Measurements from ENCODE around the gene SLC34A1.
A peak's percentile ranks its signal among the peaks of the same experiment; 100 is the strongest.

The SLC34A1 gene

DNA sequence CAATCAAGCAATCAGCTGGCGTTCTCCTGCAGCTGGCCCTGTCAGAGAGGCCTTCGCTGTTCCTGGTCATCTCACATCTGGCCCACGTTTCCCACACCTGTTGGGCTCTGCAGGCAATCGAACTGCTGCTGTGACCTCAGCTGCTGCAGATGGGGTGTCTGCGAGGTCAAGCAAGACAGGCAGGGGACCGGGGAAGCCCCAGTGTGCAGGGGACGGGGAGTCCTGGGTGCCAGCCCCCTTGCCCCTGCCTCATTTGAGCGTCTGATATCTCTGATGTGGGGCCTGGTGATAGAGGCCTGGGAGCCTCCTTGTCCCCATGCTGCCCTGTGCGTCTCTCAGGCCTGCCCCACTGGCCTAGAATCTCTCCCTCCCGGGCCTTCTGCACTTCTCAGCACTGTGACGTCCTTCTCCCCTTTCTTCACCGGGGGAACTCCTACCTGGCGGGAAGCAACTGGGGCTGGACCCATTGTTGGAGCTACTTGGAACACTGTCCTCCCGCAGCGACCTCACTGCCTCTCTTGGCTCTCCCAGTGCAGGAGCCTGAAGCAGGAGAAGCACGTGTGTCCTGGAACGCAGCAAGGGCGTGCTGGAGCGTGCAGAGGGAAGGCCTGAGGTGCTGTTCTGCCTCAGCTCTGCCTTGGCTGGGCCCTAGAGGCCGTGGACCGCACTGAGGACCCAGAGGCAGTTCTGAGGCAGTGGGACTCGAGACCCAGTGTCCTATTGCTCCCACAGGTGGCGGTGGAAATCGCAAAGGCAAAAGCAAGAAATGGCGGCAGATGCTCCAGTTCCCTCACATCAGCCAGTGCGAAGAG lies 46.1 kb downstream of the SLC34A1 start:
- peaks cover 65% of the 10 kb centered on the region for H3K4me1 ChIP-seq (ENCODE audit: insufficient read depth, low read length)
- H3K27me3 ChIP-seq (ENCODE audit: insufficient read depth, low read length, poor library complexity): no peaks in the 10 kb centered on the region
- peak overlapping the region; percentile 100; the same call in 1 of the 2 replicates for H3K4me2 ChIP-seq (ENCODE audit: insufficient read depth, low read length)
- TF ChIP-seq EZH2 (IDR thresholded peaks at IDR 0.05; ENCODE audit: borderline replicate concordance, low read depth, low read length, severe bottlenecking) (no peak), CTCF (IDR thresholded peaks at IDR 0.05; ENCODE audit: borderline replicate concordance, extremely low read depth, low read length, poor library complexity, severe bottlenecking) (no peak)
- H2AFZ ChIP-seq (ENCODE audit: low read depth, low read length): no peak overlapping the region
- H3K27ac ChIP-seq (ENCODE audit: low read length): peak overlapping the region; percentile 78
- no peaks in the 10 kb centered on the region for H3K9me3 ChIP-seq (ENCODE audit: insufficient read depth, low read length, severe bottlenecking)
- peak overlapping the region; percentile 45 for H3K9ac ChIP-seq (ENCODE audit: low read depth, low read length)
- peaks cover 70% of the 10 kb centered on the region for H4K20me1 ChIP-seq (ENCODE audit: insufficient read depth, low read length)
- H3K4me3 ChIP-seq (ENCODE audit: low read depth in 1 of 2, low read length in 2 of 2): no peak overlapping the region
- H3K36me3 ChIP-seq (ENCODE audit: insufficient read depth, low read length): peaks cover 59% of the 10 kb centered on the region
- ATAC-seq (ENCODE audit: insufficient read depth, low read depth): no peak
- no peak for DNase-seq
- H3K79me2 ChIP-seq (ENCODE audit: insufficient read depth, low read length): peaks cover 45% of the 10 kb centered on the region

DNA sequence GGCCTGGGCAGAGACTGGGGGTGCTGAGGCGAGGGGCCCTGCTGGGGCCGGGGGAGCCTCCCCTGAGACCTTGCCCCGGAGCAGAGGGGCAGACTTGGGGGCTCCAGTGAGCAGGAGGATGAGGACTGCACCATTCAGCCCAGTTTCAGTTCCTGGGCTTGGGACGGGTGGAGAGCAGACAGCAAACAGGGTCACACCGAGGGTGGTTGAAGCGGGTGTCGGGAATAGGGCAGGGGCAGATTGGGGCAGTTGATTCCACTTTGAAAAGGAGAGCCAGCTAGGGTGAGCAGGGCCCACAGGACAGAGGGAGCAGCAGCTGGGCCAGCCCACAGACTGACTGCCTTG lies 46.7 kb downstream of the SLC34A1 start:
- Histone ChIP-seq H3K4me2 (ENCODE audit: insufficient read depth, low read length) (peak overlapping the region; percentile 49), H3K4me3 (ENCODE audit: low read depth in 1 of 2, low read length in 2 of 2) (no peak overlapping the region), H3K9me3 (ENCODE audit: insufficient read depth, low read length, severe bottlenecking) (no peaks in the 10 kb centered on the region), H3K4me1 (ENCODE audit: insufficient read depth, low read length) (peaks cover 60% of the 10 kb centered on the region), H4K20me1 (ENCODE audit: insufficient read depth, low read length) (peaks cover 70% of the 10 kb centered on the region), H3K79me2 (ENCODE audit: insufficient read depth, low read length) (peaks cover 45% of the 10 kb centered on the region), H2AFZ (ENCODE audit: low read depth, low read length) (no peak overlapping the region), H3K9ac (ENCODE audit: low read depth, low read length) (peak overlapping the region; percentile 45), H3K27ac (ENCODE audit: low read length) (peak overlapping the region; percentile 78), H3K27me3 (ENCODE audit: insufficient read depth, low read length, poor library complexity) (no peaks in the 10 kb centered on the region), H3K36me3 (ENCODE audit: insufficient read depth, low read length) (peaks cover 65% of the 10 kb centered on the region)
- DNase-seq (no peak), ATAC-seq (ENCODE audit: insufficient read depth, low read depth) (peak; percentile 2; the same call in 1 of the 3 replicates)
- TF ChIP-seq CTCF (IDR thresholded peaks at IDR 0.05; ENCODE audit: borderline replicate concordance, extremely low read depth, low read length, poor library complexity, severe bottlenecking): no peak
- no peak for TF ChIP-seq EZH2 (IDR thresholded peaks at IDR 0.05; ENCODE audit: borderline replicate concordance, low read depth, low read length, severe bottlenecking)

DNA sequence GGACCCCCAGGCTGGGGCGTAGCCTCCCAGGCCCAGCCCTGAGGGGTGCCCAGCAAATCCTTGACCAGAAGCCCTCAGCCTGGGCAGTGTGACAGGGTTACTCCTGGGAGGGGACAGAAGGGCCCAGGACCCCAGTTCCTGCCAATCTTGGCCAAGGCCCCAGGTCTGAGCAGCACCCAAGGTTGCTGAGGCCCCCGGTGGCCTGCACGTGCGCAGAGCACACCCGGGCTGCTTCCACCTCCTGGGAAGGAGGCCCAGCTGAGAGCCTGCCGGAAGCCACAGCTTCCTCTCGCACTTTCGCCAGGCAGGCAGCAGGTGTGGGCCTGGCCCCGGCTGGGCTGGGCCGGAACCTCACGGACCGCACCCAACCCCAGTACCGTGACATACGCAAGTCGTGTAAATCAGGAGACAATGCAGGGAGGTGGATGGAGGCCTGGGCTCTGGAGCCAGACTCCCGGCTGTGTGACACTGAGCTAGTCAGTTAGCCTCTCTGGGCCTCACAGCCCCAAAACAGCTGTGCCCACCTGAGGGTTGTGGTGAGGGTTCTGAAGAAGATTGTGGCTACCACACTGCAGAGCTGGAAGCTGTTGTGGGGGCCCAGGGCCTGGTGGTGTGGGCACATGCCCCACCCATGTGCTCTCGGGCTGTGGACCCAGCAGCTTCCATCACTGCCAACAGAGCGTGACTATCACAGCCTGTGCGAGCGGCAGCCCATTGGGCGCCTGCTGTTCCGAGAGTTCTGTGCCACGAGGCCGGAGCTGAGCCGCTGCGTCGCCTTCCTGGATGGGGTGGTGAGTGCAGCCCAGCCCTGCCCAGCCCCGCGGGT lies 47.3 kb downstream of the SLC34A1 start:
- peak overlapping the region; percentile 45 for H3K9ac ChIP-seq (ENCODE audit: low read depth, low read length)
- peaks cover 69% of the 10 kb centered on the region for H3K36me3 ChIP-seq (ENCODE audit: insufficient read depth, low read length)
- peaks cover 70% of the 10 kb centered on the region for H4K20me1 ChIP-seq (ENCODE audit: insufficient read depth, low read length)
- peak; percentile 71 for ATAC-seq (ENCODE audit: insufficient read depth, low read depth)
- peak overlapping the region in 1 of 2 experiments; percentile 13; a peak in 1 of 4 replicates for H3K4me3 ChIP-seq (ENCODE audit: low read depth in 1 of 2, low read length in 2 of 2)
- H3K4me1 ChIP-seq (ENCODE audit: insufficient read depth, low read length): peaks cover 60% of the 10 kb centered on the region
- no peaks in the 10 kb centered on the region for H3K9me3 ChIP-seq (ENCODE audit: insufficient read depth, low read length, severe bottlenecking)
- DNase-seq: peak; percentile 92
- peak overlapping the region; percentile 49 for H3K4me2 ChIP-seq (ENCODE audit: insufficient read depth, low read length)
- TF ChIP-seq EZH2 (IDR thresholded peaks at IDR 0.05; ENCODE audit: borderline replicate concordance, low read depth, low read length, severe bottlenecking) (no peak), CTCF (IDR thresholded peaks at IDR 0.05; ENCODE audit: borderline replicate concordance, extremely low read depth, low read length, poor library complexity, severe bottlenecking) (peak; percentile 3)
- no peaks in the 10 kb centered on the region for H3K27me3 ChIP-seq (ENCODE audit: insufficient read depth, low read length, poor library complexity)
- H2AFZ ChIP-seq (ENCODE audit: low read depth, low read length): no peak overlapping the region
- peaks cover 45% of the 10 kb centered on the region for H3K79me2 ChIP-seq (ENCODE audit: insufficient read depth, low read length)
- H3K27ac ChIP-seq (ENCODE audit: low read length): peak overlapping the region; percentile 78

Measured in DND-41 (cell line).